NCI-H128 (cell line): ENCODE data around the gene CHD9.
"Not testable (repeated sequence)": the region's sequence is repeated elsewhere in the genome, so short reads cannot be mapped to it uniquely, and the experiment has no call there.

Experiments used
- DNase-seq: peaks from one replicate; lab custom pipeline; 2025; ENCODE audit not compliant: unreplicated experiment; lab: John Stamatoyannopoulos, UW

CHD9 gene

DNA sequence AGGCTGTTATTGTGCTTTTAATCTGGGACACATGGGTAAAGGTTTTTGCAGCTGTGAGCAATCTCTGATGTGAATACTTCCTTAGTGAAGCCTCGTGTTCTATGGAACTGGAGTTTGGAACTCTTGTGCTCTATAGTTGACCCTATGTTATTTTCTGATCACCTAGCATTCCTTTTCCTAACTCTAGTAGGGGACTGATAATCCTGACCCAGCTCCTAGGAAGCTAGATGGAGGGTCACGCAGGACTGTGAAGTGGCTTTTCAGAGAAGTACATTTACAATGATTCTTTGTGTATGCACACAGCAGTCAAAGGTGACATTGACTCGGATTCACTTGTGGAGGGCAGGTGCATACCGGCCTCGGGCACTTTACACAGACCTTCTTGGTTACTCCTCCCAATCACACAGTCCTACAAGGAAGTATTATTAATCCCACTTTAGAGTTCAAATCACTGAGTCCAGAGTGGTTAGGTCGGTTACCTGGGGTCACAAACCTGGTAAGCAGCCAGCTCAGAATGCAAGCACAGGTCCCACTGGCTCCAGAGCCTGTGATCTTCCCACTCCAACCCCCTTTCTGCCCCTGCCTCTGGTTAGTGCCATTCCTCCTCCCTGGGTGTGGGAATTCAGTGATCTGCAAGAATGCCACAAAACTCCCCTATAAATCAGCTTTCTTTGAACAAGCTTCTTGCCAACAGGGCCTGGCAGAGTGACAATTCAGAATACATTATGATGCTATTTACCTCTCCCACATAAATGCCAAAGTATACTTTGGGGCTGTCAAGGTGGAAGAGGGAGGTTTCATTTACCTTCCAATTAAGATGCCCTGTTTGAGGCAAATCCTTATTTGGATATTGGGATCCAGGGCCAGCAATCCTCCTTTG lies 9.2 kb upstream of the CHD9 start:
- no peak for DNase-seq

GRCh38 chr16:53047515-53047914 lies 7.3 kb upstream of the CHD9 start:
- not testable (repeated sequence) for DNase-seq

DNA sequence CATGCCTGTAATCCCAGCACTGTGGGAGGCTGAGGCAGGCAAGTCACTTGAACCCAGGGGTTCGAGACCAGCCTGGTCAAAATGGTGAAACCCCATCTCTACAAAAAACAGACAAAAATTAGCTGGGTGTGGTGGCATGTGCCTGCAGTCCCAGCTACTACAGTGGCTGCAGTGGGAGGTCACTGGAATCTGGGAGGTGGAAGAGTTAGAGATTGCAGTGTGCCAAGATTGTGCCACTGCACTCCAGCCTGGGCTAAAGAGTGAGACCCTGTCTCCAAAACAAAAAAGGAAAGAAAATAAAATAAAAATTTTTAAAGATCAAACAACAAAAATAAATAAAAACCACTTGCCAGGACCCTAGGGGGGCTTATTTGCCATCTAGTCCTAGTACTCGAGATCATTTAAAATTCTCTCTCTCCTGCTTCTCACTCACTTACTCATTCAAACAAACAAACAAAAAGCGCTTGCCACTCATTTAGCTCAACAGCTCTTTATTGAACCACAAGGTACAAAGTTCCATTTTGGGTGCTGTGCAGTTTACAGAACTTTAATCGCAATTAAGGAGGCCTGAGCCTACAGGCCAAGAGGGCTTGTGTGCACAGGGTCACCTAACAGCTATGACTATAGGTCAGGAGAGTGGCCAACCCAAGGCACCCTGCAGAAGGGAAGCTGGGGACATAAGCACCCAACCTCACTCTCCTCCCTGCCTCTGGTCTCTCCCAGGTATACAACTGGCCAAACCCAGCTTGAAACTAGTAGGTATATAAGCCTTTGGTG lies 6.5 kb upstream of the CHD9 start:
- DNase-seq: no peak

DNA sequence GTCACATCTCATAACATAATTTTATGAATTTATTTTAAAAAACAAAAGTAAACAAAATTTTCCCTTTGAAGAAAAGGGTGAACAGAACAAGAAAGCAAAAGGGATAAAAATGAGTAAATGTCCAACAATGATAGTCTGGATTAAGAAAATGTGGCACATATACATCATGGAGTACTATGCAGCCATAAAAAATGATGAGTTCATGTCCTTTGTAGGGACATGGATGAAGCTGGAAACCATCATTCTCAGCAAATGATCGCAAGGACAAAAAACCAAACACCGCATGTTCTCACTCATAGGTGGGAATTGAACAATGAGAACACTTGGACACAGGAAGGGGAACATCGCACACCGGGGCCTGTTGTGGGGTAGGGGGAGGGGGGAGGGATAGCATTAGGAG lies 3.5 kb upstream of the CHD9 start:
- DNase-seq: not testable (repeated sequence)

- no peak for DNase-seq
Observed at GRCh38 chr16:53052519-53053501, 2.0 kb upstream of the CHD9 start, which contains the start of gene CHD9NB. TSS of gene CHD9NB (minus strand) at chr16:53052897. CDS start at chr16:53044158, 8,739 bp downstream.

GRCh38 chr16:53053967-53054669 lies 673 bp upstream of the CHD9 start:
- DNase-seq: no peak

DNA sequence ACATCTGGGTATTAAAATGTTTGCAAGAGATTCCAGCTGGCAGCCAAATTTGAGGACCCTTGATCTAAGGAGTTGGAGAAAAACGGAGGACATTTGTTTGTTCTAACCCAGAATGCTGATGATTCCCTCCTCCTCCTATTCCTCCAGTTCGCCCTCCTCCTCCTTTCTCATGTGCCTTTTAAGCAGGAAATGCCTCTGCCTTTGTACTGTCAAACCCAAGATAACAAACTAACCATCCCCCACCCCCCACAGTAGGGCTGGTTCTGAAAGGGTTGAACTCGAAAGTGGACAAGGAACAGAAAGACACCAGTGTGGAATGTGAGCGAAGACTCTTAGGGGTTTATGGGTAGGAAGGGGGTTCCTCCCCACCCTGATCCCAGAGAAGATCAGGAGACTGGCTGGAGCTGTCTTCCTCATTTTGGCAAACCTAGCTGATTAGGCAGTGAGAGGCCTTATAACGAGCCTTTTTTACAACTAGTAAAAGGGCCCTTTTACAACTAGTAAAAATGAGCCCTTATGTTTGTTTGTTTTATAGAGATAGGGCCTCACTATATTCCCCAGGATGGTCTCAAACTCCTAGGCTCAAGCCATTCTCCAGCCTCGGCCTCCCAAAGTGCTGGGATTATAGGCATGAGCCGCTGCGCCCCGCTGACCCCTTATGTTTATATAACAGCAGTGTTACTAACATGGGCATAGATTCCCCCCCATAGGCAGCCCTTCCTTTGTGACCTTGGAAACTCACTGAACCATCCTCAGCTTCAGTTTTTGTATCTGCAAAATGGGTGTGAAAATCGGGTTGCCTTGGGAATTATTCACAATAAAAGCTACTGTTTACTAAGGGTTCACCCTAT lies 975 bp downstream of the CHD9 start:
- no peak for DNase-seq

DNA sequence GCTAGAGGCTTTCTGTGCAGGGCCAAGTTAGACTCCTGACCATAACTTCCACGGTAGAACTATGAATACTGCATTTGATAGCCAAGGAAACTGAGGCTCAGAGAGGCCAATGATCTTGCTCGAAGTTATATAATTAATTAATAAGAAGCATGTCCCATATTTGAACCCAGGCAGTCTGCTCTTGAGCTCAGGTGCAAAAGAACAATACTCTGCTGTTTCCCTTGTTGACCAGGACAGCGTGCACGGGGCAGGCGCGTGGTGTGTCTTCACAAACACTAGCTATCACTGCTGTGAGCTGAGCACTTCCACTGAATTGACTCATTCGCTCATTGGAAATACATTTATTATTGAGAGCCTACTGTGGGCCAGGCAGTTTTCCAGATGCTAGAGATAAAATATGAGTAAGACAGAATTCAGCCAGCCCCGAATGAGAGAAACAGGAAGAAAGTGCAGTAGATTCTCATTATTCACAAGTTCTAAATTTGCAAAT lies 1.6 kb downstream of the CHD9 start:
- no peak for DNase-seq

GRCh38 chr16:53057658-53058057 lies 2.9 kb downstream of the CHD9 start:
- DNase-seq: no peak

GRCh38 chr16:53058441-53058840 lies 3.6 kb downstream of the CHD9 start:
- DNase-seq: no peak

DNA sequence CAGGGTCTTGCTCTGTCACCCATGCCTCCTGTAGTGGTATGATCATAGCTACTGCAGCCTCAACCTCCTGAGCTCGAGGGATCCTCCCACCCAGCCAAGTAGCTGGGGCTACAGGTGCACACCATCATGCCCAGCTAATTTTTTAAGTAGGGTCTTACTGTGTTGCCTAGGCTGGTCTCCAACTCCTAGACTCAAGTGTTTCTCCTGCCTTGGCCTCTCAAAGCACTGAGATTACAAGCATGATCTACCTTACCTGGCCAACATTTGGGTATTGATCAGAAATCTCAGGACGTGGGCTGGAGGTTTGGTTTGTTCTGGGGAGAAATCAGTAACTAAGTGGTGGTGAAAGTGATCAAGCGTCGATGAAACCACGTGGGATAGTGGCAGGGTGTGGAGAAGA lies 4.1 kb downstream of the CHD9 start:
- DNase-seq: no peak

DNA sequence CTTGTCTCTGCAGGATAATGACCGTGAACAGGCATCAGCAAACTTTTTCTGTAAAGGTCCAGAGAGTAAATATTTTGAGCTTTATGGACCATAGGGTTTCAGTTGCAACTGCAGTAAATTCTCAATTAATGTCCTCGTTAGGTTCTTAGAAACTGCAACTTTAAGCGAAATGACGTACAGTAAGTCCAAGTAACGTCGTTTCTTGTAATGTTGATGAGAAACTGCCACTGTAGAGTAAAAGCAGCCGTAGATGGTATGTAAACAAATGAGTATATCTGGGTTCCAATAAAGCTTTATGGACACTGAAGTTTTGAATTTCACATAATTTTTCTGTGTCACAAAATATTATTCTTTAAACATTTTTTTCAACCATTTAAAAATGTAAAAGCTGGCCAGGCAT lies 4.9 kb downstream of the CHD9 start:
- no peak for DNase-seq

DNA sequence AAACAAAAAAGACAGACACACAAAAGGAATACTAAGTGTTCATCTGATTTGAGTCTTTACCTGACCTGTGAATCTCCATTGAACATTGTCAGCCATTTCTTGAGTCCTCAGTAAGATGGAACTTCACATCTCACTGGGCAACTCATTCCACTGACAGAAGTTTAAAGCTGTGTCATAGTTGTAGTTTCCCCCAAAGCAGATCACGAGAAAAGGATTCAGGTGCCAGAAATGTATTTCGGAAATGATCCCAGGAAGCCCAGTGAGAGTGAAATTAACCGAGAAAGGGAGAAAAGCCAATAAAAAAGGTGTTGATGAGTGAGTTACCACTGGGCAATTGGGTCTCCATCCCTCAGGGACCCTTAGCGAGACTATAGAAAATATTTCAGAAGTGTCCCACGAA lies 6.5 kb downstream of the CHD9 start:
- no peak for DNase-seq

DNA sequence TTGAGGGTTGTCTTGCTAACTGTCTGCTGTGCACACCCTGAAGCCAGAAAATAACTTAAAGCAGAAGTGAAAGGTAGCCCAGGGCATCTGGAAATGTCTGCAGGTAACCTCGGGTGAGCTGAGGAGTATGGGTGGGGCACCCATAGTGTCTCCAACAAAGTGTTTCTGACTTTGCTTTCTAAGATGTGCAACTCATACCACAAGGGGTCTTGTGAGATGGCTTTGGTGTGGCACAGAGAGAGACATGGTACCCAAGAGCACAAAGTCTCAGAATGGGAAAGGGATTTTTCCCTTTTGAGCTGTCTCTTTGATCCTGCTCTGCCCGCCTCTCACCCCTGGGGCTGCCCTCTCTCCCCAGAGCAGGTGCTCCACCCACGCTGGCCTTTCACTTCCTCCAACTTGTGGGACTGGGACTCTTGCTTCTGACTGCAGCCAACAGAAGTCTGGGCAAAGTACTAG lies 6.9 kb downstream of the CHD9 start:
- no peak for DNase-seq

DNA sequence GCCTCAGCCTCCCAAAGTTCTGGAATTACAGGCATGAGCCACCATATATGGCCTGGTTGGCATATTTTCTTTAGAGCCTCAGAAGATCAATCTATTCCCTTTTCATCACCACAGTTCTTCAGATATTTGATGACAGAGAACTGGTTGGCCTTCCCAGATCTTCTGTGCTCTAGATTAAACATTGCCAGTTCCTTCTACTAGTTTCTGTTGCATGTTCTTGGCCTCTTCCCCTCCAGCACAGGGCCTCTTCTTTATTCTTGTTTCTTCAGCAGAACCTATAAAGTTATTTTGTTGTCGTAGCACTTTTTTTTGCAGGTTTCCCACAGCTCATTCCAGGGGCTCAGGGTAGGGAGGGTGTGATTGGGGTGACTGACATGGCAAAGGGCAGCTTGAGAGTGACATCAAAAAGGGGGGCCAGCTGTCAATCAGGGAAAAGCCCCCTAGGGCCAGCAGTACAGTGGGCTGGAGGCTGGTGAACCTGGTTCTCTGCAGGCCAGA lies 9.3 kb downstream of the CHD9 start:
- DNase-seq: no peak

DNA sequence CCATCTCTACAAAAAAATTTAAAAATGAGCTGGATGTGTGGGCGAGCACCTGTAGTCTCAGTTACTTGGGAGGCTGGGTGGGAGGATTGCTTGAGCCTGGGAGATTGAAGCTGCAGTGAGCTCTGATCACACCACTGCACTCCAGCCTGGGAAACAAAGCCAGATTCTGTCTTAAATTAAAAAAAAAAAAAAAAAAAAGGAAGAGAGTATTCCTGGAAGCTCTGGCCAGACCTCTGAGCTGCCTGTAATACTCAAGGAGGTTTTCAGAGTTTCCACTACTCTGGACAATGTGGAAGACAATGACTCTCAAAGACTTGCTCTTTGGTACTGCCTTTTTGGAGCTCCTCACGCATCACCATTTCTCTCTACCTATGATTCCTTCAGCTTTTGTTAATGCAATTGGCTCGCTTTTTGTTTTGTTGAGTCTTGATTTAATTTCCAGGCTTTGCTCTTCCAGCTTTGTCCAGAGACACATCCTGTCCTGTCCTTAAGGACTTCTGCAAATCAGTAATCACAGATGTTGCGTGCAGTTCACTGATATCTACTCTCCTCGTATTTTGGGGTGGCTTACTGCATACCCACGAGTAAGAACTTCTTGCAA lies 10.8 kb downstream of the CHD9 start:
- DNase-seq: no peak

DNA sequence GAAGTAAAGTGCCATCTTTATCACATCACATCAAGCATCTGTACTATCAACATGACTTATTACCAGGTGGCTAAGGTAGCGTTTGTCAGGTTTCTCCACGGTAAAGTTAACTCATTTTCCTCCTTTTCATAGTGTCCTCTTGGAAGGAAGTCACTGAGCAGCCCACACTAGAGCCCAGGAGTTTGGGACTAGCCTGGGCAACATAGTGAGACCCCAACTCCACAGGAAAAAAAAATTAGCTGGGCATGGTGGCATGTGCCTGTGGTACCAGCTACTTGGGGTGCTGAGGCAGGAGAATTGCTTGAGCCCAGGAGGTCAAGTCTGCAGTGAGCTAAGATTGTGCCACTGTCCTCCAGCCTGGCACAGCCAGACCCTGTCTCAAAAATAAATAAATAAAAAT lies 12.9 kb downstream of the CHD9 start:
- no peak for DNase-seq

GRCh38 chr16:53068423-53068833 lies 13.6 kb downstream of the CHD9 start:
- DNase-seq: no peak

- no peak for DNase-seq
Observed at GRCh38 chr16:53069772-53070171, 15.0 kb downstream of the CHD9 start.
